Endothelial cell of umbilical vein (primary cell): ENCODE results near the gene NR1H2. TPM values are rescaled to one million over a fixed set of nuclear protein-coding genes. Genes with fewer than 3 reads are reported as not detected.

ENCODE experiments used
- BruUV-seq: library from RNA; stranded (reverse); fragments of 400-500 nt; replicated peaks from 2 replicates; lab custom pipeline; 2021; lab: Mats Ljungman, UMichigan
- CTCF ChIA-PET: fragments of 300-600, 350-600 bp; sonication (Branson Sonifier 250); formaldehyde crosslinking; loops from one replicate; lab custom pipeline; 2021; ENCODE audit warnings: antibody characterized with exemption, inconsistent platforms; lab: Charles Lee
- POLR2A ChIA-PET: fragments of 300-600, 350-600 bp; sonication (Branson Sonifier 250); formaldehyde crosslinking; loops from one replicate; lab custom pipeline; 2021; ENCODE audit warnings: antibody characterized with exemption, inconsistent platforms; lab: Charles Lee
- DNase-seq: peaks from one replicate; pipeline ENCODE4 v3.0.0-alpha.2; 2011; ENCODE audit warnings: low read depth, low spot score
- FAIRE-seq: peaks from 2 replicates; lab custom pipeline; 2011; peaks lifted over from hg19 to GRCh38; lab: Jason Lieb, UNC
- H2AFZ ChIP-seq: 2 replicates; pipeline ENCODE4 v1.6.0; 2012; ENCODE audit warnings: low read depth, low read length, control low read depth, inconsistent platforms
- H3K27ac ChIP-seq: 2 replicates; pipeline ENCODE4 v1.5.1; 2011; ENCODE audit warnings: low read depth, mild to moderate bottlenecking, control low read depth, low read length, moderate library complexity; ENCODE audit not compliant: insufficient read depth
- H3K27me3 ChIP-seq, 2 experiments: 2 replicates each; pipeline versions ENCODE4 v1.6.0 to v1.6.1; 2011; ENCODE audit warnings: low read length in 2 of 2, mixed read lengths in 1 of 2; ENCODE audit not compliant: control insufficient read depth in 2 of 2, insufficient read depth in 2 of 2
- H3K36me3 ChIP-seq, 2 experiments: 2 replicates in 1 of 2; 3 replicates in 1 of 2; pipeline ENCODE4 v1.5.1; 2011; ENCODE audit warnings: low read length in 2 of 2, mild to moderate bottlenecking in 1 of 2, moderate library complexity in 1 of 2; ENCODE audit not compliant: control insufficient read depth in 2 of 2, insufficient read depth in 2 of 2; ENCODE audit errors: extremely low read depth in 1 of 2
- H3K4me1 ChIP-seq: 3 replicates; pipeline ENCODE4 v1.5.1; 2011; ENCODE audit warnings: mild to moderate bottlenecking, low read length; ENCODE audit not compliant: control insufficient read depth, insufficient read depth; ENCODE audit errors: extremely low read depth
- H3K4me2 ChIP-seq: 2 replicates; pipeline ENCODE4 v1.6.1; 2011; ENCODE audit warnings: low read length, control low read depth, mixed read lengths; ENCODE audit not compliant: insufficient read depth
- H3K4me3 ChIP-seq, 3 experiments: fragments of 200-600 bp in 1 of 3; sonication (generic), shearing (Covaris generic) in 1 of 3; replicated peaks in 1 of 3; 2 replicates each; pipeline ENCODE4 v1.5.1; 2011 to 2016; ENCODE audit warnings: control low read depth in 3 of 3, low read length in 3 of 3, mild to moderate bottlenecking in 2 of 3, inconsistent platforms in 1 of 3, low read depth in 1 of 3, moderate library complexity in 1 of 3; ENCODE audit not compliant: insufficient read depth in 1 of 3
- H3K79me2 ChIP-seq: 2 replicates; pipeline ENCODE4 v1.6.0; 2012; ENCODE audit warnings: low read length, inconsistent platforms; ENCODE audit not compliant: control insufficient read depth, insufficient read depth
- H3K9ac ChIP-seq: replicated peaks from 2 replicates; pipeline ENCODE3; 2011; ENCODE audit warnings: low read length, control low read depth; ENCODE audit not compliant: insufficient read depth; ENCODE audit errors: extremely low read depth
- H3K9me1 ChIP-seq: replicated peaks from 3 replicates; pipeline ENCODE4 v1.6.0; 2011; ENCODE audit warnings: mild to moderate bottlenecking, low read length; ENCODE audit not compliant: control insufficient read depth, insufficient read depth; ENCODE audit errors: extremely low read depth
- H3K9me3 ChIP-seq: replicated peaks from 2 replicates; pipeline ENCODE4 v1.5.1; 2012; ENCODE audit warnings: low read length, inconsistent platforms; ENCODE audit not compliant: control insufficient read depth, insufficient read depth
- H4K20me1 ChIP-seq: replicated peaks from 2 replicates; pipeline ENCODE3; 2011; ENCODE audit warnings: mild to moderate bottlenecking, low read length; ENCODE audit not compliant: control insufficient read depth, insufficient read depth; ENCODE audit errors: extremely low read depth
- CTCF ChIP-seq, 2 donors: IDR thresholded peaks; 1 replicate in 1 of 2; 2 replicates in 1 of 2; pipeline ENCODE4 v1.5.1; 2011; ENCODE audit warnings: low read length in 2 of 2, mild to moderate bottlenecking in 2 of 2, moderate library complexity in 2 of 2, control low read depth in 1 of 2, inconsistent platforms in 1 of 2, low read depth in 1 of 2; ENCODE audit not compliant: insufficient read depth in 1 of 2; ENCODE audit errors: extremely low read depth in 1 of 2
- EZH2 ChIP-seq: IDR thresholded peaks from 2 replicates; pipeline ENCODE4 v1.6.1; 2012; ENCODE audit warnings: borderline replicate concordance, low read depth, mild to moderate bottlenecking, moderate library complexity, low read length, inconsistent platforms; ENCODE audit not compliant: severe bottlenecking
- FOS ChIP-seq: IDR thresholded peaks from 2 replicates; pipeline ENCODE4 v1.6.1; 2011; ENCODE audit warnings: mild to moderate bottlenecking, low read length, moderate library complexity, borderline replicate concordance; ENCODE audit not compliant: insufficient read depth
- GATA2 ChIP-seq: IDR thresholded peaks from 2 replicates; pipeline ENCODE4 v1.7.0; 2011; ENCODE audit warnings: low read depth, mild to moderate bottlenecking, moderate library complexity, mixed read lengths, low read length; ENCODE audit not compliant: insufficient read length, insufficient read depth
- JUN ChIP-seq: IDR thresholded peaks from 2 replicates; pipeline ENCODE4 v1.6.1; 2011; ENCODE audit warnings: borderline replicate concordance, low read depth; ENCODE audit not compliant: insufficient read length, insufficient read depth
- MAX ChIP-seq: IDR thresholded peaks from 2 replicates; pipeline ENCODE4 v1.6.1; 2011; ENCODE audit not compliant: insufficient read depth, insufficient read length
- POLR2A ChIP-seq: IDR thresholded peaks from 2 replicates; pipeline ENCODE4 v1.6.1; 2012; ENCODE audit warnings: low read depth, mild to moderate bottlenecking, control low read depth, low read length
- POLR2AphosphoS5 ChIP-seq: IDR thresholded peaks from 2 replicates; pipeline ENCODE4 v1.6.1; 2012; ENCODE audit warnings: low read depth, mild to moderate bottlenecking, control low read depth, low read length, moderate library complexity; ENCODE audit not compliant: insufficient read depth
- dilution Hi-C: fragments of 300-500 bp; cut with MboI; formaldehyde crosslinking; loops from one replicate; pipeline ENCODE4 v1.15.0; 2019; ENCODE audit warnings: low sequenced_read_pairs; ENCODE audit not compliant: extremely low pct_ligation_motif_present
- intact Hi-C: fragments of 100-400 bp; cut with micrococcal nuclease; formaldehyde crosslinking; loops from one replicate; pipeline ENCODE4 v1.10.0; 2022
- polyA plus RNA-seq, 4 experiments: library from polyadenylated mRNA; depleted of rRNA in 3 of 4; stranded (reverse) in 3 of 4; unstranded in 1 of 4; fragments of >200 nt; gene quantifications; 2 replicates each; pipeline versions ENCODE4 v1.2.1 to v1.2.3, GENCODE V29; 2011 to 2012; ENCODE audit warnings: missing spikeins in 1 of 4
- total RNA-seq: library from RNA; stranded (reverse); gene quantifications from 2 replicates; pipeline ENCODE4 v1.2.3, GENCODE V29; 2021

Gene NR1H2
- total and polyA plus RNA-seq, 2 donors (not counting 3 experiments of a cell fraction or from before 2014, with no cell fraction given) = 46.7 to 48.4 TPM

GRCh38 chr19:50412419-50412818 is 36.2 kb downstream of the NR1H2 start:
- Histone ChIP-seq H3K79me2 (no peaks in the 10 kb centered on the region), H3K9me1 (no peaks in the 10 kb centered on the region), H3K27me3 (no peaks in the 10 kb centered on the region), H3K36me3 (peaks cover 0 to 3% of the 10 kb centered on the region in 2 experiments), H3K27ac (no peak overlapping the region), H3K9ac (no peak overlapping the region), H3K4me1 (no peaks in the 10 kb centered on the region), H3K4me2 (no peak overlapping the region), H3K9me3 (no peaks in the 10 kb centered on the region), H4K20me1 (no peaks in the 10 kb centered on the region), H3K4me3 (no peak overlapping the region), H2AFZ (no peak overlapping the region)
- no TSS peak for BruUV-seq
- TF ChIP-seq POLR2AphosphoS5 (no peak), POLR2A (no peak), JUN (no peak), CTCF (IDR thresholded peaks at IDR 0.05; ENCODE audit: extremely low read depth in 1 of 2, insufficient read depth in 1 of 2, low read depth in 1 of 2, low read length in 2 of 2) (no peak), FOS (no peak), EZH2 (no peak), GATA2 (no peak), MAX (no peak)
- no peak for DNase-seq
- intact Hi-C loops (no loop called here), dilution Hi-C loops (no loop called here)
- FAIRE-seq = no peak
- ChIA-PET POLR2A (no interaction called here), CTCF (interaction anchor here (1.4 to 5.7 kb wide), 2 partner anchors 45 to 55 kb away, joined by 5 to 88 read pairs; no protein-coding TSS in a partner anchor)
